Muscle layer of colon (tissue), 2 donors: ENCODE data around the gene IQCK.

Source experiments
- H3K27ac ChIP-seq: one replicate; pipeline ENCODE4 v1.7.0; 2013; ENCODE audit warnings: low read depth, mild to moderate bottlenecking, low read length, moderate library complexity
- H3K27me3 ChIP-seq, 2 donors: one replicate each; pipeline ENCODE4 v1.7.0; 2013; ENCODE audit warnings: low read length in 2 of 2, mild to moderate bottlenecking in 2 of 2; ENCODE audit not compliant: insufficient read depth in 2 of 2, control insufficient read depth in 1 of 2
- H3K36me3 ChIP-seq: one replicate; pipeline ENCODE4 v1.7.0; 2013; ENCODE audit warnings: mild to moderate bottlenecking, low read length; ENCODE audit not compliant: insufficient read depth
- H3K4me1 ChIP-seq: one replicate; pipeline ENCODE4 v1.7.0; 2013; ENCODE audit warnings: mild to moderate bottlenecking, low read length; ENCODE audit not compliant: insufficient read depth
- H3K4me3 ChIP-seq, 2 donors: one replicate each; pipeline ENCODE4 v1.7.0; 2013; ENCODE audit warnings: low read length in 2 of 2, low read depth in 1 of 2, mild to moderate bottlenecking in 1 of 2, moderate library complexity in 1 of 2
- H3K9ac ChIP-seq: one replicate; pipeline ENCODE4 v1.7.0; 2013; ENCODE audit warnings: low read length
- H3K9me3 ChIP-seq: one replicate; pipeline ENCODE4 v1.7.0; 2013; ENCODE audit warnings: mild to moderate bottlenecking, low read length
- donor health status: abdominal sarcoma.
- donor health status: Adenocarcinoma of cecum.

The IQCK gene

GRCh38 chr16:19812986-19813385 is 94.9 kb downstream of the IQCK start:
- no peaks in the 10 kb centered on the region for H3K27me3 ChIP-seq
- H3K9ac ChIP-seq: no peak overlapping the region
- no peak overlapping the region for H3K4me3 ChIP-seq
- no peaks in the 10 kb centered on the region for H3K36me3 ChIP-seq
- H3K27ac ChIP-seq: no peak overlapping the region
- no peaks in the 10 kb centered on the region for H3K4me1 ChIP-seq
- no peaks in the 10 kb centered on the region for H3K9me3 ChIP-seq

- H3K9ac ChIP-seq: no peak overlapping the region
- H3K9me3 ChIP-seq: no peaks in the 10 kb centered on the region
- H3K27ac ChIP-seq: no peak overlapping the region
- no peaks in the 10 kb centered on the region for H3K36me3 ChIP-seq
- no peaks in the 10 kb centered on the region for H3K4me1 ChIP-seq
- no peaks in the 10 kb centered on the region for H3K27me3 ChIP-seq
- no peak overlapping the region for H3K4me3 ChIP-seq
These were observed 97.3 kb downstream of the IQCK start for GRCh38 chr16:19815418-19815817.

GRCh38 chr16:19817122-19817521 is 99.1 kb downstream of the IQCK start:
- Histone ChIP-seq H3K27ac (no peak overlapping the region), H3K27me3 (no peaks in the 10 kb centered on the region), H3K9ac (no peak overlapping the region), H3K4me1 (no peaks in the 10 kb centered on the region), H3K4me3 (no peak overlapping the region), H3K36me3 (no peaks in the 10 kb centered on the region), H3K9me3 (no peaks in the 10 kb centered on the region)

- H3K27ac ChIP-seq: no peak overlapping the region
- H3K27me3 ChIP-seq: no peaks in the 10 kb centered on the region
- no peaks in the 10 kb centered on the region for H3K9me3 ChIP-seq
- no peak overlapping the region for H3K4me3 ChIP-seq
- H3K9ac ChIP-seq: no peak overlapping the region
- no peaks in the 10 kb centered on the region for H3K36me3 ChIP-seq
- H3K4me1 ChIP-seq: no peaks in the 10 kb centered on the region
These were observed 99.8 kb downstream of the IQCK start for GRCh38 chr16:19817875-19818274.

GRCh38 chr16:19822533-19822932 is 104.5 kb downstream of the IQCK start:
- no peaks in the 10 kb centered on the region for H3K9me3 ChIP-seq
- no peak overlapping the region for H3K4me3 ChIP-seq
- no peak overlapping the region for H3K27ac ChIP-seq
- no peaks in the 10 kb centered on the region for H3K4me1 ChIP-seq
- H3K27me3 ChIP-seq: no peaks in the 10 kb centered on the region
- no peak overlapping the region for H3K9ac ChIP-seq
- no peaks in the 10 kb centered on the region for H3K36me3 ChIP-seq

GRCh38 chr16:19823322-19823721 is 105.3 kb downstream of the IQCK start:
- Histone ChIP-seq H3K9me3 (no peaks in the 10 kb centered on the region), H3K27me3 (no peaks in the 10 kb centered on the region), H3K27ac (no peak overlapping the region)

GRCh38 chr16:19824216-19824615 is 106.1 kb downstream of the IQCK start:
- Histone ChIP-seq H3K9me3 (no peaks in the 10 kb centered on the region), H3K27me3 (no peaks in the 10 kb centered on the region), H3K36me3 (no peaks in the 10 kb centered on the region), H3K9ac (no peak overlapping the region), H3K27ac (no peak overlapping the region), H3K4me3 (no peak overlapping the region), H3K4me1 (no peaks in the 10 kb centered on the region)

More at GRCh38 chr16:19823322-19823721, 105.3 kb downstream of the IQCK start:
- no peak overlapping the region for H3K9ac ChIP-seq
- no peaks in the 10 kb centered on the region for H3K4me1 ChIP-seq
- H3K4me3 ChIP-seq: no peak overlapping the region
- H3K36me3 ChIP-seq: no peaks in the 10 kb centered on the region

- no peaks in the 10 kb centered on the region for H3K27me3 ChIP-seq
- no peaks in the 10 kb centered on the region for H3K9me3 ChIP-seq
- no peaks in the 10 kb centered on the region for H3K36me3 ChIP-seq
- H3K9ac ChIP-seq: no peak overlapping the region
- H3K4me3 ChIP-seq: no peak overlapping the region
- no peak overlapping the region for H3K27ac ChIP-seq
- no peaks in the 10 kb centered on the region for H3K4me1 ChIP-seq
These were observed 112.0 kb downstream of the IQCK start for GRCh38 chr16:19829844-19830692.

- H3K4me3 ChIP-seq: no peak overlapping the region
- no peak overlapping the region for H3K27ac ChIP-seq
- H3K9me3 ChIP-seq: no peaks in the 10 kb centered on the region
These were observed 113.0 kb downstream of the IQCK start for GRCh38 chr16:19830902-19831560.

GRCh38 chr16:19831678-19832077 is 113.6 kb downstream of the IQCK start:
- H3K27me3 ChIP-seq: no peaks in the 10 kb centered on the region
- H3K36me3 ChIP-seq: no peaks in the 10 kb centered on the region
- no peak overlapping the region for H3K4me3 ChIP-seq
- no peak overlapping the region for H3K27ac ChIP-seq
- H3K4me1 ChIP-seq: no peaks in the 10 kb centered on the region
- no peak overlapping the region for H3K9ac ChIP-seq
- H3K9me3 ChIP-seq: no peaks in the 10 kb centered on the region

More at GRCh38 chr16:19830902-19831560, 113.0 kb downstream of the IQCK start:
- H3K9ac ChIP-seq: no peak overlapping the region
- H3K4me1 ChIP-seq: no peaks in the 10 kb centered on the region
- H3K27me3 ChIP-seq: no peaks in the 10 kb centered on the region
- H3K36me3 ChIP-seq: no peaks in the 10 kb centered on the region

GRCh38 chr16:19833176-19833575 is 115.1 kb downstream of the IQCK start:
- Histone ChIP-seq H3K27me3 (no peaks in the 10 kb centered on the region), H3K9me3 (no peaks in the 10 kb centered on the region), H3K4me3 (no peak overlapping the region), H3K27ac (no peak overlapping the region), H3K36me3 (no peaks in the 10 kb centered on the region), H3K9ac (no peak overlapping the region), H3K4me1 (no peaks in the 10 kb centered on the region)
